Measurements from ENCODE around the gene CA9. TPM values are rescaled to one million over a fixed set of nuclear protein-coding genes. Genes with fewer than 3 reads are reported as not detected.
A peak's percentile ranks its signal among the peaks of the same experiment; 100 is the strongest.

Gene CA9
- total and polyA plus RNA-seq, 5 donors = 1.0 to 1.4 (median 1.1) TPM; not detected in 1

DNA sequence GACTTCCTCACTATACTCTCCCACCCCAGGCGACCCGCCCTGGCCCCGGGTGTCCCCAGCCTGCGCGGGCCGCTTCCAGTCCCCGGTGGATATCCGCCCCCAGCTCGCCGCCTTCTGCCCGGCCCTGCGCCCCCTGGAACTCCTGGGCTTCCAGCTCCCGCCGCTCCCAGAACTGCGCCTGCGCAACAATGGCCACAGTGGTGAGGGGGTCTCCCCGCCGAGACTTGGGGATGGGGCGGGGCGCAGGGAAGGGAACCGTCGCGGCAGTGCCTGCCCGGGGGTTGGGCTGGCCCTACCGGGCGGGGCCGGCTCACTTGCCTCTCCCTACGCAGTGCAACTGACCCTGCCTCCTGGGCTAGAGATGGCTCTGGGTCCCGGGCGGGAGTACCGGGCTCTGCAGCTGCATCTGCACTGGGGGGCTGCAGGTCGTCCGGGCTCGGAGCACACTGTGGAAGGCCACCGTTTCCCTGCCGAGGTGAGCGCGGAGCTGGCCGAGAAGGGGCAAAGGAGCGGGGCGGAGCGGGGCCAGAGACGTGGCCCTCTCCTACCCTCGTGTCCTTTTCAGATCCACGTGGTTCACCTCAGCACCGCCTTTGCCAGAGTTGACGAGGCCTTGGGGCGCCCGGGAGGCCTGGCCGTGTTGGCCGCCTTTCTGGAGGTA is 2.1 kb downstream of the CA9 start:
- Histone ChIP-seq H3K27ac (ENCODE audit: low read length) (no peak overlapping the region), H3K9me3 (ENCODE audit: control insufficient read depth, low read length) (no peaks in the 10 kb centered on the region), H3K27me3 (ENCODE audit: control insufficient read depth, insufficient read depth) (no peaks in the 10 kb centered on the region), H3K4me1 (ENCODE audit: control insufficient read depth, insufficient read depth, low read length) (peaks cover 6% of the 10 kb centered on the region), H3K4me3 (ENCODE audit: low read length) (peak overlapping the region; percentile 44)
- intact Hi-C loops (cut with DNase I) = no loop called here
- peak; percentile 57 to 84 (median 84) for DNase-seq
- WGBS = 5% methylated on average over 51 of the region's 51 CpGs
- ATAC-seq = peak; percentile 67 to 73

DNA sequence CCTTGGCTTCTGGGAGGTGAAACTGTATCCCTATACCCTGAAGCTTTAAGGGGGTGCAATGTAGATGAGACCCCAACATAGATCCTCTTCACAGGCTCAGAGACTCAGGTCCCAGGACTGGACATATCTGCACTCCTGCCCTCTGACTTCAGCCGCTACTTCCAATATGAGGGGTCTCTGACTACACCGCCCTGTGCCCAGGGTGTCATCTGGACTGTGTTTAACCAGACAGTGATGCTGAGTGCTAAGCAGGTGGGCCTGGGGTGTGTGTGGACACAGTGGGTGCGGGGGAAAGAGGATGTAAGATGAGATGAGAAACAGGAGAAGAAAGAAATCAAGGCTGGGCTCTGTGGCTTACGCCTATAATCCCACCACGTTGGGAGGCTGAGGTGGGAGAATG is 5.4 kb downstream of the CA9 start:
- WGBS = 96% methylated on average over 5 of the region's 5 CpGs
- H3K4me3 ChIP-seq (ENCODE audit: low read length) = no peak overlapping the region
- DNase-seq (peak in 1 of 3 donors; percentile 7), ATAC-seq (no peak)
- H3K4me1 ChIP-seq (ENCODE audit: control insufficient read depth, insufficient read depth, low read length) = peaks cover 6% of the 10 kb centered on the region
- no peak overlapping the region for H3K27ac ChIP-seq (ENCODE audit: low read length)
- no peaks in the 10 kb centered on the region for H3K9me3 ChIP-seq (ENCODE audit: control insufficient read depth, low read length)
- no peaks in the 10 kb centered on the region for H3K27me3 ChIP-seq (ENCODE audit: control insufficient read depth, insufficient read depth)
- intact Hi-C loops (cut with DNase I) = no loop called here

DNA sequence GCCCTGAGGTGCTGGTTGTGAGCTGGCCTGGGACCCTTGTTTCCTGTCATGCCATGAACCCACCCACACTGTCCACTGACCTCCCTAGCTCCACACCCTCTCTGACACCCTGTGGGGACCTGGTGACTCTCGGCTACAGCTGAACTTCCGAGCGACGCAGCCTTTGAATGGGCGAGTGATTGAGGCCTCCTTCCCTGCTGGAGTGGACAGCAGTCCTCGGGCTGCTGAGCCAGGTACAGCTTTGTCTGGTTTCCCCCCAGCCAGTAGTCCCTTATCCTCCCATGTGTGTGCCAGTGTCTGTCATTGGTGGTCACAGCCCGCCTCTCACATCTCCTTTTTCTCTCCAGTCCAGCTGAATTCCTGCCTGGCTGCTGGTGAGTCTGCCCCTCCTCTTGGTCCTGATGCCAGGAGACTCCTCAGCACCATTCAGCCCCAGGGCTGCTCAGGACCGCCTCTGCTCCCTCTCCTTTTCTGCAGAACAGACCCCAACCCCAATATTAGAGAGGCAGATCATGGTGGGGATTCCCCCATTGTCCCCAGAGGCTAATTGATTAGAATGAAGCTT is 6.1 kb downstream of the CA9 start:
- H3K4me1 ChIP-seq (ENCODE audit: control insufficient read depth, insufficient read depth, low read length) = peaks cover 6% of the 10 kb centered on the region
- no peaks in the 10 kb centered on the region for H3K27me3 ChIP-seq (ENCODE audit: control insufficient read depth, insufficient read depth)
- 81% methylated on average over 8 of the region's 8 CpGs for WGBS
- H3K9me3 ChIP-seq (ENCODE audit: control insufficient read depth, low read length) = no peaks in the 10 kb centered on the region
- intact Hi-C loops (cut with DNase I) = no loop called here
- DNase-seq (peak in 1 of 3 donors; percentile 32), ATAC-seq (no peak)
- H3K4me3 ChIP-seq (ENCODE audit: low read length) = no peak overlapping the region
- H3K27ac ChIP-seq (ENCODE audit: low read length) = no peak overlapping the region

- WGBS = 38% methylated on average over 15 of the region's 15 CpGs
- no peaks in the 10 kb centered on the region for H3K27me3 ChIP-seq (ENCODE audit: control insufficient read depth, insufficient read depth)
- DNase-seq (peak in 1 of 3 donors; percentile 15), ATAC-seq (no peak)
- H3K4me1 ChIP-seq (ENCODE audit: control insufficient read depth, insufficient read depth, low read length) = peaks cover 8% of the 10 kb centered on the region
- no peaks in the 10 kb centered on the region for H3K9me3 ChIP-seq (ENCODE audit: control insufficient read depth, low read length)
- intact Hi-C loops (cut with DNase I) = no loop called here
- no peak overlapping the region for H3K27ac ChIP-seq (ENCODE audit: low read length)
- no peak overlapping the region for H3K4me3 ChIP-seq (ENCODE audit: low read length)
Observed at GRCh38 chr9:35680331-35681105, 6.8 kb downstream of the CA9 start.

DNA sequence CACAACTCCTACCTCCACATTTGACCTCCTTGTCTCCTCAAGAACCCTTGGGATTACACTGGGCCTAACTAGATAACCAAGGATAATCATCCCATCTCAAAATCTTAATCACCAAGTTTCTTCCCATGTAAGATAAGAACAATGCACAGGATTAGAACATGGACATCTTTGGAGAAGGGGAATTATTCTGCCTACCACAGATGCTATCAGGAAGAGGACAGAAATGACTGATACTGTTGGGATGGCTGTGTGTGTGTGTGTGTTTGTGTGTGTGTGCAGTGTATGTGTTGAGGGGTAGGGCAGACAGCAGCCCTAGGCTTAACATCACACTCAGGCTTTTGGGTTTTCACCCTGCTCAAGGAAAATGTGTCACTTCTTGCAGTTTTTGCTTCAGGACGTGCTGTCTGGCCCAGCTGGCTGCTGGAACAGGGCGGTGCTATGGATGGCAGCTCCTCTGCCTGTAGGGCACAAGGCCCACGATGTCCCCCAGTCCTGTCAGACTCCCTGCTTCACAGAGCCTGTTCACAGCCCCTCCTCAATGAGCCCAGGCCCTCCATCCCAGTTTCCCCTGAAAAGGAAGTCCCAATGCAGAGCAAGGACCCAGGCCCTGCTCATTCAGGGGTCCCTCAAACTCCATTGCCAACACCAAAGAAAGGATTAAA is 7.7 kb downstream of the CA9 start:
- DNase-seq = peak in 1 of 3 donors; percentile 18
- peaks cover 3% of the 10 kb centered on the region for H3K4me1 ChIP-seq (ENCODE audit: control insufficient read depth, insufficient read depth, low read length)
- no peaks in the 10 kb centered on the region for H3K9me3 ChIP-seq (ENCODE audit: control insufficient read depth, low read length)
- no peak for ATAC-seq
- intact Hi-C loops (cut with DNase I) = no loop called here
- WGBS = 61% methylated on average over 3 of the region's 3 CpGs
- H3K27me3 ChIP-seq (ENCODE audit: control insufficient read depth, insufficient read depth) = no peaks in the 10 kb centered on the region
- H3K27ac ChIP-seq (ENCODE audit: low read length) = no peak overlapping the region
- no peak overlapping the region for H3K4me3 ChIP-seq (ENCODE audit: low read length)

GRCh38 chr9:35682051-35682450 is 8.3 kb downstream of the CA9 start:
- ATAC-seq (peak in 1 of 2 donors; percentile 4), DNase-seq (peak in 1 of 3 donors; percentile 38)
- Histone ChIP-seq H3K27ac (ENCODE audit: low read length) (no peak overlapping the region), H3K4me3 (ENCODE audit: low read length) (no peak overlapping the region), H3K27me3 (ENCODE audit: control insufficient read depth, insufficient read depth) (no peaks in the 10 kb centered on the region), H3K4me1 (ENCODE audit: control insufficient read depth, insufficient read depth, low read length) (peaks cover 2% of the 10 kb centered on the region), H3K9me3 (ENCODE audit: control insufficient read depth, low read length) (no peaks in the 10 kb centered on the region)
- intact Hi-C loops (cut with DNase I) = no loop called here
- 64% methylated on average over 6 of the region's 6 CpGs for WGBS

DNA sequence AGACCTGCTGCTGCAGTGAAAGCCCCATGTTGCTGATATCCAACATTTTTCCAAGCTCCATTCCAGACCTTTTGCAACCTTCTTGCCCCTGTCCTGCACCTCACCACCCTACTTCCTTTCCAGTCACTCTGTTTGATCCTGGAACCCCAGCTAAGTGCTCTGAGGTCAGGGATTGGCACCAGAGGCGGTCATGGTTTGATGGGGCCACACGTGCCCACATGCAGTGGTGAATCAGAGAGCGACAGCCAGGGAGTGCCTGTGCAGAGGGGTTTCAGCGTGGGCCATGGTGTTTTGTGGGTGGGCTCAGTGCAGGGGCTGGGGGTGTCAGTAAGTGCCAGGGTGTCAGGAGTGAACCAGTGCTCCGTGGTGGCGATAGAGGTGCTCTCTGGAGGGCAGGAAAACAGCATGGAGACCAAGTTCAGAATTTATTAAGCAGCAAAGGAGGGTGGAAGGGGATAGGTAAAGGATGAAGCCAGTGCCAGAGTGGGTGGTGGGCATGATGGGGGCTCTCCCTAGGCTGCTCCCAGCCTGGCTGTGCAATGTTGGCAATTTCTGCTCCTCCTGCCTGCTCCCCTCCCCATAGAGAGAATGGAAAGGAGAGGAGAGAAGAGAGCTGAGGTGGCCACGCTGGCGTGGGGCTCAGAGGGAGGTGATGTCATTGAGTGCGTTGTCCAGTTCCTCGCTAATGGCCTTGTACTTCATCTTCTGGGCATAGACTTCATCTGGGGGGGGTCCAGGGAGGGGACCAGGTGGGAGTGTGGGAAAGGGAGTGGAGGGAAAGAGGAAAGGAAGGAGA is 9.0 kb downstream of the CA9 start:
- H3K27me3 ChIP-seq (ENCODE audit: control insufficient read depth, insufficient read depth) = no peaks in the 10 kb centered on the region
- H3K4me1 ChIP-seq (ENCODE audit: control insufficient read depth, insufficient read depth, low read length) = peaks cover 2% of the 10 kb centered on the region
- no peak overlapping the region for H3K4me3 ChIP-seq (ENCODE audit: low read length)
- DNase-seq = peak in 1 of 3 donors; percentile 18
- H3K9me3 ChIP-seq (ENCODE audit: control insufficient read depth, low read length) = no peaks in the 10 kb centered on the region
- no peak overlapping the region for H3K27ac ChIP-seq (ENCODE audit: low read length)
- WGBS = 82% methylated on average over 10 of the region's 10 CpGs
- intact Hi-C loops (cut with DNase I) = no loop called here
- ATAC-seq = no peak

DNA sequence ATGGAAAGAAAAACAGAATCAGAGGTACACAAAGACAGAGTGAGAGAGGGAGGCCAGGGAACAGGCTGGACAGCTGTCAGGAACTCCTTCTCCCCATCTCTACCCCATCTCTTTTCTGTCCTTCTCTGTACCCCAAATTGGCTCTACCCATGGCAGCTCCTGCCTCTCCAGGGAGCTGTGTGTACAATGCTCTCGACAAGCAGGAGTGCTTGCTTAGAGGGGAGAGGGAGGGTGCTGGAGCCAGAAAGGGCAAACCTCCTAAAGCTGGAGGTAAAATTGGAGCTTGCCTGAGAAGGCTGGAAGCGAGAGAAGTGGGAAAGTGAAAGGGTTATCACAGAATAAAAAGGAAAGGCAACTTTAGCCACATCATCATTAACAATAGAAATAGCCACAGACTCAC is 9.6 kb downstream of the CA9 start:
- Histone ChIP-seq H3K4me1 (ENCODE audit: control insufficient read depth, insufficient read depth, low read length) (peaks cover 2% of the 10 kb centered on the region), H3K27ac (ENCODE audit: low read length) (no peak overlapping the region), H3K9me3 (ENCODE audit: control insufficient read depth, low read length) (no peaks in the 10 kb centered on the region), H3K4me3 (ENCODE audit: low read length) (no peak overlapping the region), H3K27me3 (ENCODE audit: control insufficient read depth, insufficient read depth) (no peaks in the 10 kb centered on the region)
- no peak for ATAC-seq
- 55% methylated on average over 2 of the region's 2 CpGs for WGBS
- intact Hi-C loops (cut with DNase I) = no loop called here
- DNase-seq = no peak

DNA sequence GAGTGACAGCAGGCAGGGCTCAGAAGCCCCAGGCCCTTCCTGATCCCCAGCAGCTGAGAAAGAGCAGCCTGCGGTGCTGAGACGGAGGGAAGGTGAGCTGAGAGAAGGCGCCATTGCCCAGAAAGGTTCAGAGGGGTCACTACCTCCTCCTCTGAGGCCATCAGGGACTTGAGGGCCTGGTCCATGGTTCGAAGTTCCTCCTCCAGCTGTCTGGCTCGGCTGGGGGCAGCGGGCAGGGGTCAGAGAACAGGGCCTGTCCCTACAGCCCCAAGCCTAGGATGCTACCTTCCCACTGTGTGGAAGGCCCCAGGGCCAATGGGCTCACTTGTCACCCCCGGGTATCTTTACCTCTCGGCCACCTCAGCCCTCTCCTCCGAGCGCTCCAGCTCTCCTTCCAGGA is 11.2 kb downstream of the CA9 start:
- peak in 1 of 3 donors; percentile 44 for DNase-seq
- no peak for ATAC-seq
- peak overlapping the region; percentile 28 for H3K27ac ChIP-seq (ENCODE audit: low read length)
- H3K4me1 ChIP-seq (ENCODE audit: control insufficient read depth, insufficient read depth, low read length) = peaks cover 2% of the 10 kb centered on the region
- intact Hi-C loops (cut with DNase I) = no loop called here
- H3K9me3 ChIP-seq (ENCODE audit: control insufficient read depth, low read length) = no peaks in the 10 kb centered on the region
- H3K4me3 ChIP-seq (ENCODE audit: low read length) = no peak overlapping the region
- WGBS = 90% methylated on average over 10 of the region's 10 CpGs
- H3K27me3 ChIP-seq (ENCODE audit: control insufficient read depth, insufficient read depth) = no peaks in the 10 kb centered on the region

- WGBS = 66% methylated on average over 13 of the region's 13 CpGs
Observed at GRCh38 chr9:35685506-35685905, 11.8 kb downstream of the CA9 start.

More at GRCh38 chr9:35685506-35685905, 11.8 kb downstream of the CA9 start:
- H3K27ac ChIP-seq (ENCODE audit: low read length) = no peak overlapping the region
- peaks cover 2% of the 10 kb centered on the region for H3K4me1 ChIP-seq (ENCODE audit: control insufficient read depth, insufficient read depth, low read length)
- DNase-seq (peak in 1 of 3 donors; percentile 52), ATAC-seq (no peak)
- no peaks in the 10 kb centered on the region for H3K9me3 ChIP-seq (ENCODE audit: control insufficient read depth, low read length)
- H3K27me3 ChIP-seq (ENCODE audit: control insufficient read depth, insufficient read depth) = no peaks in the 10 kb centered on the region
- H3K4me3 ChIP-seq (ENCODE audit: low read length) = no peak overlapping the region
- intact Hi-C loops (cut with DNase I) = no loop called here
